H9 (cell line): ENCODE data around the gene MICAL2. TPM values are rescaled to one million over a fixed set of nuclear protein-coding genes. Genes with fewer than 3 reads are reported as not detected.

Experiments
- DNase-seq: peaks from one replicate; pipeline ENCODE4 v3.0.0-alpha.2; 2017
- H2AFZ ChIP-seq: one replicate; pipeline ENCODE4 v1.6.1; 2013; ENCODE audit warnings: mild to moderate bottlenecking, low read length, control low read depth, moderate library complexity
- H2AK5ac ChIP-seq: 2 replicates; pipeline ENCODE4 v1.6.1; 2013; ENCODE audit warnings: low read length, control low read depth, mixed read lengths; ENCODE audit not compliant: insufficient read length
- H2BK120ac ChIP-seq: one replicate; pipeline ENCODE4 v1.6.1; 2013; ENCODE audit warnings: low read depth, mild to moderate bottlenecking, low read length, control low read depth, inconsistent platforms; ENCODE audit not compliant: poor library complexity, severe bottlenecking
- H2BK12ac ChIP-seq: 2 replicates; pipeline ENCODE4 v1.6.1; 2013; ENCODE audit warnings: low read length, control low read depth, mixed read lengths, low read depth; ENCODE audit not compliant: insufficient read length
- H2BK15ac ChIP-seq: 2 replicates; pipeline ENCODE4 v1.6.1; 2013; ENCODE audit warnings: low read depth, low read length, control low read depth
- H2BK20ac ChIP-seq: one replicate; pipeline ENCODE4 v1.6.1; 2013; ENCODE audit warnings: low read depth, mild to moderate bottlenecking, low read length, control low read depth, inconsistent platforms; ENCODE audit not compliant: poor library complexity, severe bottlenecking
- H2BK5ac ChIP-seq: 2 replicates; pipeline ENCODE4 v1.6.1; 2013; ENCODE audit warnings: low read length, control low read depth, mixed read lengths; ENCODE audit not compliant: insufficient read length
- H3K14ac ChIP-seq: 2 replicates; pipeline ENCODE4 v1.6.1; 2013; ENCODE audit warnings: low read length, control low read depth; ENCODE audit not compliant: insufficient read depth
- H3K18ac ChIP-seq: 2 replicates; pipeline ENCODE4 v1.6.1; 2013; ENCODE audit warnings: low read depth, mild to moderate bottlenecking, mixed read lengths, low read length, control low read depth; ENCODE audit not compliant: insufficient read length
- H3K23ac ChIP-seq: 2 replicates; pipeline ENCODE4 v1.6.1; 2013; ENCODE audit warnings: low read length, control low read depth, mixed read lengths, low read depth; ENCODE audit not compliant: insufficient read length
- H3K23me2 ChIP-seq: 2 replicates; pipeline ENCODE4 v1.6.1; 2013; ENCODE audit warnings: low read depth, mild to moderate bottlenecking, mixed read lengths, low read length, control low read depth; ENCODE audit not compliant: insufficient read length, poor library complexity, severe bottlenecking
- H3K27ac ChIP-seq: 2 replicates; pipeline ENCODE4 v1.5.1; 2013; ENCODE audit warnings: low read length, control low read depth, mixed read lengths, low read depth; ENCODE audit not compliant: insufficient read length
- H3K27me3 ChIP-seq: 2 replicates; pipeline ENCODE4 v1.6.1; 2013; ENCODE audit warnings: low read length, control low read depth, inconsistent platforms; ENCODE audit not compliant: insufficient read depth
- H3K4ac ChIP-seq: 2 replicates; pipeline ENCODE4 v1.6.1; 2013; ENCODE audit warnings: low read depth, mild to moderate bottlenecking, control low read depth, inconsistent platforms, low read length, moderate library complexity
- H3K4me1 ChIP-seq: 2 replicates; pipeline ENCODE4 v1.6.1; 2013; ENCODE audit warnings: low read length, control low read depth, inconsistent platforms; ENCODE audit not compliant: insufficient read depth
- H3K4me2 ChIP-seq: 2 replicates; pipeline ENCODE4 v1.6.1; 2013; ENCODE audit warnings: low read length, control low read depth, mixed read lengths; ENCODE audit not compliant: insufficient read length, insufficient read depth
- H3K56ac ChIP-seq: 2 replicates; pipeline ENCODE4 v1.6.1; 2013; ENCODE audit warnings: low read depth, mild to moderate bottlenecking, mixed read lengths, low read length, control low read depth; ENCODE audit not compliant: insufficient read length
- H3K79me1 ChIP-seq: 2 replicates; pipeline ENCODE4 v1.6.1; 2013; ENCODE audit warnings: low read depth, mild to moderate bottlenecking, moderate library complexity, low read length, control low read depth, inconsistent platforms; ENCODE audit not compliant: insufficient read depth, poor library complexity, severe bottlenecking
- H3K79me2 ChIP-seq: 2 replicates; pipeline ENCODE4 v1.6.1; 2013; ENCODE audit warnings: low read length, control low read depth, inconsistent platforms; ENCODE audit not compliant: insufficient read depth
- H3K9ac ChIP-seq: 2 replicates; pipeline ENCODE4 v1.6.1; 2013; ENCODE audit warnings: low read length, control low read depth, mixed read lengths; ENCODE audit not compliant: insufficient read length; ENCODE audit errors: extremely low read depth
- H3K9me3 ChIP-seq: one replicate; pipeline ENCODE4 v1.6.1; 2013; ENCODE audit warnings: low read depth, low read length, inconsistent platforms; ENCODE audit not compliant: control insufficient read depth
- H3T11ph ChIP-seq: one replicate; pipeline ENCODE4 v1.6.1; 2013; ENCODE audit warnings: mild to moderate bottlenecking, low read length, control low read depth, inconsistent platforms
- H4K20me1 ChIP-seq: one replicate; pipeline ENCODE4 v1.6.1; 2013; ENCODE audit not compliant: control insufficient read depth, insufficient read length, insufficient read depth
- H4K5ac ChIP-seq: 2 replicates; pipeline ENCODE4 v1.6.1; 2013; ENCODE audit warnings: low read depth, mild to moderate bottlenecking, mixed read lengths, low read length, control low read depth; ENCODE audit not compliant: insufficient read length
- H4K8ac ChIP-seq: replicated peaks from 2 replicates; pipeline ENCODE4 v1.6.1; 2013; ENCODE audit warnings: low read length, control low read depth, mixed read lengths, low read depth; ENCODE audit not compliant: insufficient read length
- H4K91ac ChIP-seq: 2 replicates; pipeline ENCODE4 v1.6.1; 2013; ENCODE audit warnings: low read depth, mild to moderate bottlenecking, moderate library complexity, mixed read lengths, low read length, control low read depth; ENCODE audit not compliant: insufficient read length
- H3K27ac Mint-ChIP-seq, 3 experiments: 2 replicates in 2 of 3; 3 replicates in 1 of 3; pipeline ENCODE4 v1.8.0; 2020 to 2021; ENCODE audit warnings: mixed read lengths in 3 of 3, mild to moderate bottlenecking in 1 of 3, moderate library complexity in 1 of 3
- H3K27me3 Mint-ChIP-seq: 2 replicates; pipeline ENCODE4 v1.8.0; 2021; ENCODE audit warnings: low read depth, mild to moderate bottlenecking, moderate library complexity, mixed read lengths
- H3K36me3 Mint-ChIP-seq, 3 experiments: 2 replicates in 2 of 3; 3 replicates in 1 of 3; pipeline ENCODE4 v1.8.0; 2020 to 2021; ENCODE audit warnings: low read depth in 3 of 3, mixed read lengths in 3 of 3; ENCODE audit not compliant: insufficient read depth in 1 of 3
- H3K4me1 Mint-ChIP-seq, 2 experiments: 2 replicates each; pipeline ENCODE4 v1.8.0; 2020; ENCODE audit warnings: mixed read lengths in 2 of 2
- H3K4me3 Mint-ChIP-seq, 2 experiments: 2 replicates in 1 of 2; 3 replicates in 1 of 2; pipeline ENCODE4 v1.8.0; 2020 to 2021; ENCODE audit warnings: mild to moderate bottlenecking in 2 of 2, mixed read lengths in 2 of 2, moderate library complexity in 1 of 2
- H3K9me3 Mint-ChIP-seq, 2 experiments: 2 replicates in 1 of 2; 3 replicates in 1 of 2; pipeline ENCODE4 v1.8.0; 2020; ENCODE audit warnings: mild to moderate bottlenecking in 2 of 2, mixed read lengths in 2 of 2, moderate library complexity in 1 of 2
- CTCF ChIP-seq: fragments of 200-600 bp; sonication (generic); conservative IDR thresholded peaks from 3 replicates; pipeline ENCODE4 v1.8.0; 2021; ENCODE audit warnings: antibody characterized with exemption, mild to moderate bottlenecking
- WGBS: extraction: QIAGEN DNeasy Blood & Tissue Kit; methylation state at CpG from one replicate; pipeline ENCODE4 v1.1.7; 2013; ENCODE audit warnings: missing lambda C conversion rate, low lambda C conversion rate, mixed read lengths; ENCODE audit not compliant: insufficient read length; ENCODE audit errors: extremely low coverage; 5-methylcytosine and 5-hydroxymethylcytosine counted together
- total RNA-seq: library from RNA; stranded (reverse); gene quantifications from 2 replicates; pipeline ENCODE4 v1.2.1, GENCODE V29; 2021

MICAL2 gene
- total RNA-seq, 1 experiment from 2014 or later: 4.7 TPM

GRCh38 chr11:12235080-12235479 is 124.7 kb downstream of the MICAL2 start:
- no peaks in the 10 kb centered on the region for H3K9me3 ChIP-seq
- no peak overlapping the region for H3K14ac ChIP-seq
- no peak overlapping the region for H3K4me2 ChIP-seq
- H3K23ac ChIP-seq: no peak overlapping the region
- no peaks in the 10 kb centered on the region for H3K79me1 ChIP-seq
- H2BK15ac ChIP-seq: no peak overlapping the region
- Mint-ChIP-seq H3K36me3 (no peaks in the 10 kb centered on the region), H3K27me3 (peaks cover 4% of the 10 kb centered on the region), H3K4me3 (no peak overlapping the region), H3K27ac (no peak overlapping the region), H3K4me1 (peaks cover 0 to 9% of the 10 kb centered on the region in 2 experiments; a peak in 1 of 4 replicates), H3K9me3 (no peaks in the 10 kb centered on the region)
- H2BK120ac ChIP-seq: no peak overlapping the region
- no peak overlapping the region for H2AK5ac ChIP-seq
- H2BK12ac ChIP-seq: no peak overlapping the region
- H3K9ac ChIP-seq: no peak overlapping the region
- H2BK5ac ChIP-seq: no peak overlapping the region
- H3K27me3 ChIP-seq: no peaks in the 10 kb centered on the region
- no peak for DNase-seq
- no CpG with 5 or more reads among the region's 6 CpGs for WGBS
- no peak overlapping the region for H2AFZ ChIP-seq
- no peak overlapping the region for H3T11ph ChIP-seq
- H4K20me1 ChIP-seq: no peaks in the 10 kb centered on the region
- H3K4ac ChIP-seq: no peak overlapping the region
- TF ChIP-seq CTCF: no peak
- no peaks in the 10 kb centered on the region for H3K23me2 ChIP-seq
- H3K27ac ChIP-seq: no peak overlapping the region
- no peaks in the 10 kb centered on the region for H3K79me2 ChIP-seq
- no peak overlapping the region for H3K18ac ChIP-seq
- H4K8ac ChIP-seq: no peak overlapping the region
- no peak overlapping the region for H4K91ac ChIP-seq
- H3K56ac ChIP-seq: no peak overlapping the region
- H3K4me1 ChIP-seq: no peaks in the 10 kb centered on the region
- no peak overlapping the region for H4K5ac ChIP-seq
- H2BK20ac ChIP-seq: no peak overlapping the region
